Left ventricle myocardium superior (tissue), 1 donor: ENCODE measurements around the gene ANKRD50. TPM values are rescaled to one million over a fixed set of nuclear protein-coding genes. Genes with fewer than 3 reads are reported as not detected.
A peak's percentile ranks its signal among the peaks of the same experiment; 100 is the strongest.

Experiments
- ATAC-seq: fragments of 200-7000 bp; cut with Tn5 transposase; one replicate; pipeline ENCODE4 v1.9.1; 2020; ENCODE audit warnings: mild to moderate bottlenecking, moderate library complexity
- DNase-seq: peaks from one replicate; pipeline ENCODE4 v3.0.0-alpha.2; 2020
- intact Hi-C: fragments of 100-400 bp; cut with micrococcal nuclease; formaldehyde crosslinking; loops from one replicate; pipeline ENCODE4 v1.11.0; 2022
- total RNA-seq: library from RNA; stranded (reverse); fragmentation: NEBNext Ultra II Directional; extraction: Animal tissue kit (Norgen Biotek cat#: 25700); gene quantifications from one replicate; pipeline ENCODE4 v1.2.1, GENCODE V29; 2021
- donor health status: DM: no; HTN: yes; CAD: no; lungs with severe emphysema.

Gene ANKRD50
- total RNA-seq, 1 donor from 2014 or later = 5.4 TPM

- ATAC-seq (no peak), DNase-seq (peak; percentile 16)
- intact Hi-C loops = no loop called here
Measured at GRCh38 chr4:124710911-124711310, 1.6 kb downstream of the ANKRD50 start.

DNA sequence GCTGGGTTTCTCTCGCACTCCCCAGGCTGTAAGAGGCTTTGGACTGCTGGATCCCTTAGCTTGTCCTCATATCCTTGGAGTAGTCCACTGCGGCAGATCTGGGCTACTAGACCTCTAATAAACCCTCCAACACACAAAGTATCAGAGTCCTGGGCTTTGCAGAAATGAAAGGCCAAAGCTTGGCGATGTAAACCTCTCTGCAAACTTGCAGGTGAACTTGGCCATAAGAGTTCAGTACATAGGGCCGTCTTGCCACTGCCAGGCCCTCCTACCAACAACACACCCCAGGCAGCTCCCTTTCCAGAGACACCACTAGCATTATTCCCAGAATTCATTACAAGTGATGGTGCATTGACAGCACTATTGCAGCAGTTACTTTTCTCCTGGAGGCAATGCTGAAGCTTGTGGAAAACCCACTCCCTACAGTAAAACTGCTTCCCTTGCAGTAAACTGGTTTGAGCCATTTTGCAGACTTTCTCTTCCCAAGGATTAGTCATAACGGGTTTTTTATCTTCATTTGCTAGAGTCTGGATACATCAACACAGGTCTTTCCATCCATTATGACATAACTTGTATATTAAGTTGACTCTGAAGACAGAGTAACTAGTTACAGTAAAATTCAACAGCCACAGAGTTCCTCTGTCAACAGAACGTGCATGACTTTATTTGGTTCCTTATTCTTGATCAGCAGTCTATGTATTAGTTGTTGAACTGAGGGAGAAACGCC is 2.4 kb downstream of the ANKRD50 start:
- DNase-seq (no peak), ATAC-seq (no peak)
- intact Hi-C loops = no loop called here

GRCh38 chr4:124708517-124709300 is 3.8 kb downstream of the ANKRD50 start:
- intact Hi-C loops = no loop called here
- ATAC-seq (no peak), DNase-seq (no peak)

GRCh38 chr4:124705393-124705792 is 7.1 kb downstream of the ANKRD50 start:
- DNase-seq (no peak), ATAC-seq (no peak)
- intact Hi-C loops = no loop called here

- ATAC-seq (no peak), DNase-seq (no peak)
- intact Hi-C loops = no loop called here
Measured at GRCh38 chr4:124703154-124703553, 9.4 kb downstream of the ANKRD50 start.

DNA sequence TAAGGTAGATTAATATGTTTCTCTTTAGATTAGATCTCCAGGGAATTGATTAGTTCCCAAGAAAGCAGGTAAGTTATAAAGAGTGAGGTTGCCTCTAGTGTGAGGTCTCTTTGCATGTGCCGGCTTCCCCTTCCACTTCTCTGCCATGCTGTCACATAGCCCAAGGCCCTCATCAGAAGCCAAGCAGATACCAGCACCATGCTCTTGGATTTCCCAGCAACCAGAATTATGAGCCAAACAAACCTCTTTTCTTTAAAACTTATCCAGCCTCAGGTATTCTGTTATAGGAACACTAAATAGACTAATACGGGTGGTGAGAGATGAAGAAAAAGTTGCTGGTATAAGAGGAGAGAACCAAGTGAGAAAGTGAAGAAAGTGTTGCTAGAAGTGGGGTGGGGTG is 15.1 kb downstream of the ANKRD50 start:
- intact Hi-C loops = no loop called here
- ATAC-seq = no peak
- no peak for DNase-seq

- ATAC-seq (no peak), DNase-seq (no peak)
- intact Hi-C loops = no loop called here
Measured at GRCh38 chr4:124696182-124696581, 16.4 kb downstream of the ANKRD50 start.

DNA sequence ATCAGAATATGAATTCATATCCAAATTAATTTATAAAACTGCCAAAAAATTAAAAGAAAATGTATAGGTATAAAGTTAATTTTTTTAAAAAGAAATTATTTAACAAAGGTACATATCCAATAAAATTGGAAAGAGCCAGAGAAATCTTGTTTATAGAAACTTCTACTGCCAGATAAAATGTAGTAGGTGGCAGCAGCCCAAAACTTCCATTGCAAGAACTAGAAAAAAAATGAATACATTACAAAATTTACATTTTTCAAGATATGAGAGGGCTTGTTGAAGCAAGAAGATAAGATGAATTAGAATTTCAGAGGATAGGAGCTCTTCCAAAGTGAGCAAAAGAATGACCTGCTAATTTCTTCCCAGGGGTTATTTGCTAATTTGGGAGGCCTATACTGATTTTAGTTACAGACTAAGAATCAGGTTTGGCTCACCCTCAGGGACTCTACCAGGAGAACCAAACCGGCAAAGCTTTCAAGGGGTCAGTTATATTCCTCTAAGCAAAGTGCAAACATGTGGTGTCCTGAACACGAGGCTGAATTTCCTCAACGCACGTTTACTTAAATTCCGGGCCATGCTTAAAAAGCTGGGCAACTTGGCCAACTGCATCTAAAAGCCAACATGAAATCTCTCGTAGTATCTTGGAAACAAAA is 17.5 kb downstream of the ANKRD50 start:
- no peak for ATAC-seq
- DNase-seq = no peak
- intact Hi-C loops = no loop called here

DNA sequence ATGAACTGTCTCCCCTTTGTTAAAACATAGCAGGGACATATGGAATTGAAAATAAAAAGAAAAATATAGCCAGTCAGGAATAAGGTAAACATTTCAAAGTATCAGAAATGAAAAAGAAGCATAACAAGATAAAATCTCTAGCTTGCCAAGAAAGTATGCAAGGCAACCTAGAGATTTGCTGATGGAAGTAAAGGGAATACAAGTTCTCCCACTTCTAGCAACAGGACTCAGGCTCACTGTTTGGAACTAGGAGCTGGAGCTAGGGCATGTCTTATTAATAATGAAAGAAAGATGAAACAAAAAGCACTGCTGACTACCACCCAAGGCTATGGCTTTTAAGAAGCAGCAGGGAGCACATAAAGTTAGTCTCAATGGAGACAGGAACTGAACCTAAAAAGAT is 18.2 kb downstream of the ANKRD50 start:
- no peak for ATAC-seq
- intact Hi-C loops = no loop called here
- no peak for DNase-seq

DNA sequence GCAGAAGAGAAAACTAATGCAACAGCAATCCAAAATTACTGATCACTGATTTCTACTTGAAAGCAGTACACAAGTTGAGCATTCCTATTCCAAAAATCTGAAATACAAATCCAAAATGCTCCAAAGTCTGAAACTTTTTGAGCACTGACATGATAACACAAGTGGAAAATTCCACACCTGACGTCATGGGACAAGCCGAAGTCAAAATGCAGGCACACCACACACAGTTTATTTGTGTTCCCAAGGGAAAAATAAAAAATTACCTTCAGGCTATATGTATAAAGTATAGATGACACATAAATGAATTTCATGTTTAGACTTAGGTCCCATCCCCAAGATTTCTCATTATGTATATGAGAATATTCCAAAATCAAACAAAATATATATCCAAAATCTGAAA is 20.7 kb downstream of the ANKRD50 start:
- DNase-seq (no peak), ATAC-seq (no peak)
- intact Hi-C loops = no loop called here

DNA sequence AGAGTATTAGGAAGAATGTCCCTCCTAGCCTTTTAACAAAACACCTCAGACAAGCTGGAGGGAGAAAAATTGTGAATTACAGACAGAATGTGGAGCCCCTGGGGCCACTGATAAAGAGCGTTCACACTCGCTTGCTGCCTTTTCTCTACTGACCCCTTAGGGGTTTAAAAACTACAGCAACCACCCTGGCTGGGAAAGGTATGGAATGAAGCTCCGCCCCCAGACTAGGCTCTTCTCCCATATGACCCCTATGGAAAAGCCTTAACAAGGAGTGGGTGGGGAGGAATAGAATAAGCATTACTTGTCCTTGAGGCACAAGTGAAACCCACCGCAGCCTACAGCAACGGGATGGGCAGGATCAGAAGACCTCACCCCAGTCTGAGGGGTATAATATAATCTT is 26.3 kb downstream of the ANKRD50 start:
- ATAC-seq (no peak), DNase-seq (no peak)

GRCh38 chr4:124685851-124686250 is 26.7 kb downstream of the ANKRD50 start:
- DNase-seq (no peak), ATAC-seq (no peak)
- intact Hi-C loops = no loop called here

More for the DNA sequence above, 26.3 kb downstream of the ANKRD50 start:
- intact Hi-C loops = no loop called here

- ATAC-seq = no peak
- no peak for DNase-seq
- intact Hi-C loops = no loop called here
Measured at GRCh38 chr4:124684301-124684700, 28.2 kb downstream of the ANKRD50 start.

DNA sequence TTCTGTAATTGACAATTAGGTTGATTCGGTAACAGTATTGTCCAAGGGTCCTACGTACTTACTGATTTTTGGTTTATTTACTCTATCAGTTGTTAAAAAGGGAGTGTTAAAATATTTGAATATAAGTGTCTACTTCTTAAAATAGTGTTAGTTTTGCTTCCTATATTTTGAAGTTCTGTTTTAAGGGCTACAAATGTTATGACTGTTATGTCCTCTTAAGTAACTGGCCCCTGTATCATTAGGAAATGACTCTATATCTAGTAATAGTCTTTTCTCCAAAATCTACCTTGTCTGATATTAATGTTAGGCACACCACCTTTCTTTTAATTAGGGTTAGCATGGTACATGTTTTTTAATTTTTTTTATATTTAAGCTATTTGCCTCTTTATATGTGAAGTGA is 30.1 kb downstream of the ANKRD50 start:
- intact Hi-C loops = no loop called here

GRCh38 chr4:124666496-124666895 is 46.0 kb downstream of the ANKRD50 start:
- no peak for ATAC-seq
- intact Hi-C loops = no loop called here
- no peak for DNase-seq

More for the DNA sequence above, 30.1 kb downstream of the ANKRD50 start:
- ATAC-seq (no peak), DNase-seq (no peak)

DNA sequence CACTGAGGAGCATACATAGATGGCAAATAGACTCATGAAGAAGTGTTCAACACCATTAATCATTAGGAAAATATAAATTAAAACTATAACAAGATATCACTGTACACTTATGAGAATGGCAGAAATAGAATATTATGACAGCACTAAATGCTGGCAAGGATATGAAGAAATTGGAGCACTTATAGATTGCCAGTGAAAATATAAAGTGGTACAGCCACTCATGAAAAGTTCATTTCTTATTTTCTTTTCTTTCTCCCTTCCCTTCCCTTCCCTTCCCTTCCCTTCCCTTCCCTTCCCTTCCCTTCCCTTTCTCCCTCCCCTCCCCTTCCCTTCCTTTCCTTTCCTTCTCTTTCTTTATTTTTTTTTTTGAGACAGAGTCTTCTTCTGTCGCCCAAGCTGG is 53.7 kb downstream of the ANKRD50 start:
- intact Hi-C loops = no loop called here
- DNase-seq = no peak
- no peak for ATAC-seq

GRCh38 chr4:124650614-124651013 is 61.9 kb downstream of the ANKRD50 start:
- intact Hi-C loops = no loop called here
- no peak for ATAC-seq
- DNase-seq = peak; percentile 25

DNA sequence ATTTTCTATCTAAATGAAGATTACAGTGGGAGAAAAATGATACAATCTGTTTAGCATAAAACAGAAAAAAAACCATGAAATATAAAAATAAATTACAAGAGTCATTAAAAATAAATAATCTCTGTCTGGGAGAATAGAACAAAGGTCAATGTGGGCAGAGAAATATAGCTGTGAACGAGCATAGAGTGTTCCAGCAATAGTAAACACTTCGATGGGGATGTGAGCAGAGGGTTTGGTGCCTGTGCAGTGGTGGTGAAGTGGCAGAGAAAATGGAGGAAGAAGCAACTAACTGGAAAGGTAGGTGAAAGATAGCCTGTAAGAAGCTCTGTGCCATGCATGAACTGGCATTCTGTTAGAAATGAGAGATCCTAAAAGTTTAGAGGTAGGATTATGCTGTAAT is 64.9 kb downstream of the ANKRD50 start:
- DNase-seq = no peak
- no peak for ATAC-seq
- intact Hi-C loops = no loop called here

DNA sequence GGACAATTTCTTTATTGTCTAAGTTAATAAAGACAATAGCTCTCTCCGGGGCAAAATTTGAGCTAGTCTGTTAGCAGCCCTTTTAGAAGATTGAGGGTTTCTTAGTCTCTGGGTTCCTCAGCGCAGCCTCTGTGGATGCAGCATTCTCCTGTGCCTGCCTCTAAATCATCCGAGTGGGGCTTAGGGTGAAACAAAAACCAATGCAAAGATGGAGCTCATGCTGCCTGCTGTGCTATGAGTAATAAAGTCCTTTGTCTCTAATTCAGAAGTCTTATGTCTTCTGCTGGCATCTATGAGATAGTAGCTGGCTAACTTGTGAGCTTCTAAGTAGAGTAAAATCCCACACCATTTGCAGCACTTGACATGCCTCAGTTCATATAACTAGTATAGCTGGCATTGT is 67.9 kb downstream of the ANKRD50 start:
- ATAC-seq = no peak
- intact Hi-C loops = no loop called here
- no peak for DNase-seq

- no peak for ATAC-seq
- no peak for DNase-seq
- intact Hi-C loops = no loop called here
Measured at GRCh38 chr4:124642846-124643245, 69.7 kb downstream of the ANKRD50 start.
